ENCODE results near the gene AK5.
"Not testable (repeated sequence)": the region's sequence is repeated elsewhere in the genome, so short reads cannot be mapped to it uniquely, and the experiment has no call there.

The AK5 gene

DNA sequence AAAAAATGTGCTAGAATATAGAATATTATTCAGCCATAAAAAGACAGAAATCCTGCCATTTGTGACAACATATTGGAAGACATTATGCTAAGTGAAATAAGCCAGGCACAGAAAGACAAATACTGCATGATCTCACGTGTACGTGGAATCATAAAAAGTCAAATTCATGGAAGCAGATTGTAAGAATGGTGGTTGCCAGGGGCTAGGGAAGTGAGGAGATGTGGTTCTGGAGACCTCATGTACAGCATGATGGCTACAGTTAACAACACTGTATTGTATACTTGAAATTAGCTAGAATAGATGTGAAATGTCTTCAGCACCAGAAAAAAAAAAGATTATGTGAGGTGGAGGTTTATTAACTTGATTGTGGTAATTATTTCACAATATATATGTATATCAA, 234.3 kb downstream of the AK5 start:
- TF ChIP-seq, protein P1, sequence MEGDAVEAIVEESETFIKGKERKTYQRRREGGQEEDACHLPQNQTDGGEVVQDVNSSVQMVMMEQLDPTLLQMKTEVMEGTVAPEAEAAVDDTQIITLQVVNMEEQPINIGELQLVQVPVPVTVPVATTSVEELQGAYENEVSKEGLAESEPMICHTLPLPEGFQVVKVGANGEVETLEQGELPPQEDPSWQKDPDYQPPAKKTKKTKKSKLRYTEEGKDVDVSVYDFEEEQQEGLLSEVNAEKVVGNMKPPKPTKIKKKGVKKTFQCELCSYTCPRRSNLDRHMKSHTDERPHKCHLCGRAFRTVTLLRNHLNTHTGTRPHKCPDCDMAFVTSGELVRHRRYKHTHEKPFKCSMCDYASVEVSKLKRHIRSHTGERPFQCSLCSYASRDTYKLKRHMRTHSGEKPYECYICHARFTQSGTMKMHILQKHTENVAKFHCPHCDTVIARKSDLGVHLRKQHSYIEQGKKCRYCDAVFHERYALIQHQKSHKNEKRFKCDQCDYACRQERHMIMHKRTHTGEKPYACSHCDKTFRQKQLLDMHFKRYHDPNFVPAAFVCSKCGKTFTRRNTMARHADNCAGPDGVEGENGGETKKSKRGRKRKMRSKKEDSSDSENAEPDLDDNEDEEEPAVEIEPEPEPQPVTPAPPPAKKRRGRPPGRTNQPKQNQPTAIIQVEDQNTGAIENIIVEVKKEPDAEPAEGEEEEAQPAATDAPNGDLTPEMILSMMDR (conservative IDR thresholded peaks at IDR 0.05), result no peak
- H3K27ac ChIP-seq, result no peak overlapping the region

DNA sequence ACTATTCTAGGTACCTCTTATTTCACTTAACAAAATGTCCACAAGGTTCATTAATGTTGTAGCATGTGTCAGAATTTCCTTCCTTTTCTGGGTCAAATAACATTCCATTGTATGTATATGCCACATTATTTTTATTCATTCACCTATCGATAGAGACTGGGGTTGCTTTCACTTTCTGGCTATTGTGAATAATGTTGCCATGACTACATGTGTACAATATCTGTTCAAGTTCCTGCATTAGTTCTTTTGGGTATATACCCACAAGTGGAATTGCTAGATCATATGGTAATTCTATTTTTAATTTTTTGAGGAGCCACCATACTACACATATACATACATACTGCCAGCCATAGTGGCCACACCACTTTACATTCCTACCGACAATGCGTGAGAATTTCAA, 242.2 kb downstream of the AK5 start:
- H3K27ac ChIP-seq, result no peak overlapping the region
- TF ChIP-seq, protein P1 (conservative IDR thresholded peaks at IDR 0.05), result no peak

DNA sequence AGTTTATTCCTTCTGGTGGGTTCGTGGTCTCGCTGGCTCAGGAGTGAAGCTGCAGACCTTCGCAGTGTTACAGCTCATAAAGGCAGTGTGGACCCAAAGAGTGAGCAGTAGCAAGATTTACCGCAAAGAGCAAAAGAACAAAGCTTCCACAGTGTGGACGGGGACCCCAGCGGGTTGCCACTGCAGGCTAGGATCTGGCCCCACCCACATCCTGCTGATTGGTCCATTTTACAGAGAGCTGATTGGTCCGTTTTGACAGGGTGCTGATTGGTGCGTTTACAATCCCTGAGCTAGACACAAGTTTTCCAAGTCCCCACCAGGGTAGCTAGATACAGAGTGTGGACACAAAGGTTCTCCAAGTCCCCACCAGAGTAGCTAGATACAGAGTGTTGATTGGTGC, 249.3 kb downstream of the AK5 start:
- not testable (repeated sequence) for H3K27ac ChIP-seq

DNA sequence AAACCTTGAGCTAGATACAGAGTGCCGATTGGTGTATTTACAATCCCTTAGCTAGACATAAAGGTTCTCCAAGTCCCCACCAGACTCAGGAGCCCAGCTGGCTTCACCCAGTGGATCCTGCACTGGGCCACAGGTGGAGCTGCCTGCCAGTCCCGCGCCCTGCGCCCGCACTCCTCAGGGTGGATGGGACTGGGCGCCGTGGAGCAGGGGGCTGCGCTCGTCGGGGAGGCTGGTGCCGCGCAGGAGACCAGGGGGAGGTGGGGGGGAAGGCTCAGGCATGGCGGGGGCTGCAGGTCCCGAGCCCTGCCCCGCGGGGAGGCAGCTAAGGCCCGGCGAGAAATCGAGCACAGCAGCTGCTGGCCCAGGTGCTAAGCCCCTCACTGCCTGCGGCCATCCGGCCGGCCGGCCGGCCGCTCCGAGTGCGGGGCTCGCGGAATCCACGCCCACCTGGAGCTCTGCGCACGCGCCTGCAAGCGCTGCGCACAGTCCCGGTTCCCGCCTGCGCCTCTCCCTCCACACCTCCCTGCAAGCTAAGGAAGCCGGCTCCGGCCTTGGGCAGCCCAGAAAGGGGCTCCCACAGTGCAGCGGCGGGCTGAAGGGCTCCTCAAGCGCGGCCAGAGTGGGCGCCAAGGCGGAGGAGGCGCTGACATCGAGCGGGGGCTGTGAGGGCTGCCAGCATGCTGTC, 249.9 kb downstream of the AK5 start:
- H3K27ac ChIP-seq, result peak overlapping the region; percentile 96; the same call in 1 of the 2 replicates

DNA sequence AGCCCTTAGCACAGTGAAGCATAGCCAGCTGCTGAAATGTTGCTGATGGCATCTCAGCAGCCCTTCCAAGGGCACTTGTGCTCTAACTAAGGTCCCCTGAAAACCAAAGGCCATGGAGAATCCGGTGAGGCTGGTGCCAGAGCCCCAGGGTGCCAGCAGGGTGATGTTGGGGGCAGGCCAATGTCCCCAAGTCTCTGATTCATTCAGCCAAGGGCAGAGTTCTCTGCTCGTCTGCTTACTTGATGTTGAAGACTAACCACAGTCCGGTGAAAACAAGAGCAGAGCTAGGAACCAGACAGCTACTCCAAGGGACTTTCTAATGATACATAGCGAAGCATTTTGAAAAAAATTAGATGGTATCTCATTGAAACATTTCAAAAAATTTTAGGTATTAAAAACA, 250.8 kb downstream of the AK5 start:
- peak overlapping the region; percentile 96 for H3K27ac ChIP-seq
- TF ChIP-seq, protein P1 (conservative IDR thresholded peaks at IDR 0.05), result no peak

DNA sequence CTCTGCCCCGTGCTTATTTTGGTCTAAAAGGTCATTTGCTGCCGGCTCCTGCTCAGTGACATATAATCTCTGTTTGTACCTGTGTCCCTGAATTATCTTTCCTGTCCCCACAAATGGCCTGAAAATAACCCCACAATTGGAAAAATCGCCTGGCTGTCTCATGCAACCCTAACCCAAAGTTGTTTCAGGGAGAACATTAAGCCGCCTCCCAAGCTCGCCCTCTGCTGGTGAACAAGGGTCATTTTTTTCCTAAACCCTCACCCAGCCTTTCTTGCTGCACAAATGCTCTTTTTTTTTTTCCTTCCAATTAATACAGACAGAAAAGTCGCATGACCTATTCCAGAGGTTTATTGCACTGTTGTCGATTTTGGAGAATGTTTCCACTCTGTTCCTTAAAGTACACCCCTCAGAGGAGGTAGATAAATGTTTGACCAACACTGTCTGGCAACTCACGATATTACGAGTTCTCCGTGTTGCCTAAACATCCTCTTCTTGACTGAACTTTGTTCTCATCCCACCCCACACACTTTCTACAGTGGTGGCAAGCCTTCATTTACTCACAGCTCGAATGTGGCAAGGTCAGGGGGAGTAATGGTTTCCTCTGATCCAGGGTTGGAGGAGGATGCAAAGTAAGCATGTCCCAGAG, 252.0 kb downstream of the AK5 start:
- H3K27ac ChIP-seq, result peak overlapping the region; percentile 96
- TF ChIP-seq, protein P1 (conservative IDR thresholded peaks at IDR 0.05), result peak; percentile 89

DNA sequence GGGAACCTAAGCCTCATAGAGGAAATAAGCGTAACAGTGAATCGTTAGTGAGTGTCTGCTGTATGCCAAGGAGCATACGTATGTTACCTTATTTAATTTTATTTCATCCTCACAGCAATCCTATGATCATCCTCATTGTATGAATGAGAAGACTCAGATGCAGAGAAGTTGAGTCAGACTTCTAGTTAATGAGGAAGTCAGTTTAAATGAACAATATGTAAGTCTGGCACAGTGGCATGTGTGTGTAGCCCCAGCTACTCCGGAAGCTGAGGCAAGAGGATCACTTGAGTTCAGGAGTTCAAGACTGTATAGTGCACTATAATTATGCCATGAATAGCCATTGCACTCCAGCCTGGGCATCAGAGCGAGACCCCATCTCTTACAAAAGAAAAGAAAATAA, 252.6 kb downstream of the AK5 start:
- TF ChIP-seq, protein P1 (conservative IDR thresholded peaks at IDR 0.05), result no peak
- peak overlapping the region; percentile 96 for H3K27ac ChIP-seq

DNA sequence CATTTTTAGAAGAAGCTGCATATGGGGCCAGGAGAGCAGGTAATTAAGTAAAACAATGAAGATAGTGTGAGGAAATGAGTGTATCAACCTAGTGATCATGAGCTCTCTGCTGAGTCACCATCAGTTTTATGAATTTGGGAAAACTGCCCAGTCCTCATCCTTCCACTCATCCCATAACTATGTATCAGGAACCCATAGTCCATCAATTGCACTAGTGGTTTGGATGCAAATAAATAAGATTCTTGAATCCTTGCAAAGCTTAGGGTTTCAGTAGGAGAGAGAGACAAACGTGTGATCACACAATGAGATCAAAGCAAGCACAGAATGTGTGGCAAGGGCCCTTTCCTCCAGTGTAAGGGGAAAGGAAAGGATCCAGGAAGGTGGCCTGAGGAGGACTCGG, 255.0 kb downstream of the AK5 start:
- TF ChIP-seq, protein P1 (conservative IDR thresholded peaks at IDR 0.05), result no peak
- peak overlapping the region; percentile 96 for H3K27ac ChIP-seq

Data from VCaP (cell line).